SU-DHL-6 (cell line): ENCODE results near the gene ITIH4.

Experiments
- EZH2phosphoT487 ChIP-seq: fragments of 200-600 bp; sonication (generic), shearing (Covaris generic); conservative IDR thresholded peaks from 2 replicates; pipeline ENCODE4 v1.6.1; 2018; ENCODE audit warnings: mild to moderate bottlenecking, antibody characterized with exemption, low read length, moderate library complexity, mixed read lengths
- TF ChIP-seq, protein P1 (sequence below): fragments of 200-600 bp; sonication (generic); IDR thresholded peaks from one replicate; pipeline ENCODE4 v1.5.1; 2017; ENCODE audit warnings: antibody characterized with exemption, mild to moderate bottlenecking, low read length, moderate library complexity; ENCODE audit not compliant: insufficient read depth, poor library complexity, severe bottlenecking

GRCh38 chr3:52824037-52824436 lies 6.4 kb downstream of the ITIH4 start:
- TF ChIP-seq, protein P1, sequence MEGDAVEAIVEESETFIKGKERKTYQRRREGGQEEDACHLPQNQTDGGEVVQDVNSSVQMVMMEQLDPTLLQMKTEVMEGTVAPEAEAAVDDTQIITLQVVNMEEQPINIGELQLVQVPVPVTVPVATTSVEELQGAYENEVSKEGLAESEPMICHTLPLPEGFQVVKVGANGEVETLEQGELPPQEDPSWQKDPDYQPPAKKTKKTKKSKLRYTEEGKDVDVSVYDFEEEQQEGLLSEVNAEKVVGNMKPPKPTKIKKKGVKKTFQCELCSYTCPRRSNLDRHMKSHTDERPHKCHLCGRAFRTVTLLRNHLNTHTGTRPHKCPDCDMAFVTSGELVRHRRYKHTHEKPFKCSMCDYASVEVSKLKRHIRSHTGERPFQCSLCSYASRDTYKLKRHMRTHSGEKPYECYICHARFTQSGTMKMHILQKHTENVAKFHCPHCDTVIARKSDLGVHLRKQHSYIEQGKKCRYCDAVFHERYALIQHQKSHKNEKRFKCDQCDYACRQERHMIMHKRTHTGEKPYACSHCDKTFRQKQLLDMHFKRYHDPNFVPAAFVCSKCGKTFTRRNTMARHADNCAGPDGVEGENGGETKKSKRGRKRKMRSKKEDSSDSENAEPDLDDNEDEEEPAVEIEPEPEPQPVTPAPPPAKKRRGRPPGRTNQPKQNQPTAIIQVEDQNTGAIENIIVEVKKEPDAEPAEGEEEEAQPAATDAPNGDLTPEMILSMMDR, result no peak
- no peak for TF ChIP-seq EZH2phosphoT487
